IPS-15b (cell line): ENCODE data around the gene ABCA7.

Experiments
- H3K27me3 ChIP-seq: one replicate; pipeline ENCODE4 v1.6.1; 2013; ENCODE audit warnings: low read length; ENCODE audit not compliant: control insufficient read depth, insufficient read depth
- H3K36me3 ChIP-seq: one replicate; pipeline ENCODE4 v1.6.1; 2013; ENCODE audit warnings: low read length; ENCODE audit not compliant: control insufficient read depth, insufficient read depth
- H3K4me1 ChIP-seq: one replicate; pipeline ENCODE4 v1.6.1; 2013; ENCODE audit warnings: mild to moderate bottlenecking, low read length; ENCODE audit not compliant: control insufficient read depth, insufficient read depth
- H3K4me3 ChIP-seq: one replicate; pipeline ENCODE4 v1.5.1; 2013; ENCODE audit warnings: low read depth, low read length
- H3K9ac ChIP-seq: one replicate; pipeline ENCODE4 v1.6.1; 2013; ENCODE audit warnings: low read depth, mild to moderate bottlenecking, low read length
- H3K9me3 ChIP-seq: one replicate; pipeline ENCODE4 v1.6.1; 2013; ENCODE audit warnings: mild to moderate bottlenecking, low read length; ENCODE audit not compliant: control insufficient read depth, insufficient read depth

The ABCA7 gene

DNA sequence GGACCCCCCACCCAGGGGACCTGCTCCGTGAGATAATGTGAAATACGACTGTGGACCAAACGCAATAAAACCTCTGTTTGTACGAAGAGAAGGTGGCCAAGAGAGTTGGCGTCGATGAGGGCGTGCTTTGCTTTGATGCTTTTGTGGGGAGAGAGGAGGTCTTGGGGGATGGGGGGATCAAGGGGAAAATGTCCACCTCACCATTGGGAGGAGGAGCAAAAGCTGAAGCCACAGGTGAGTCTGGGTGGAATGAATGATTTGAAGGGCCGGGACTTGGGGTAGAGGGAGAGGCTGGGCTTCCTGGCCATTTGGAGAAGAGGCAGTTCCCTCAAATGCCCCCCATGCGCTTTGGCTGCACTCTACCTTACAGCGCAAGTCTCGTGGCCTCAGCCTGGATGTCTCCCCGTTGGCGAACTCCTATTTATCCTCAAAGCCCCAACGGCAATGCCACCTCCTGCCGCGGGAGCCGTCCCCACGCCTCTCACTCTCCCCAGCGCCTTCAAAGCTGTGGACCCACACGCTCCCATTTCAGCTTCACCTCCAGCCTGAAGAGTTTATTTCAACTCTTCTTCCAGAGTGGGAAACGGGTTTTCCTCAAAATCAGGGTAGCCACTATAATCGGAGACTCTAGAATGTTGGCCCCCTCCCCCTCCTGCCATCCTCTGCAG lies 795 bp upstream of the ABCA7 start:
- no peaks in the 10 kb centered on the region for H3K4me1 ChIP-seq
- no peak overlapping the region for H3K9ac ChIP-seq
- H3K36me3 ChIP-seq: peaks cover 36% of the 10 kb centered on the region
- no peaks in the 10 kb centered on the region for H3K27me3 ChIP-seq
- no peaks in the 10 kb centered on the region for H3K9me3 ChIP-seq
- H3K4me3 ChIP-seq: peak overlapping the region; percentile 90

DNA sequence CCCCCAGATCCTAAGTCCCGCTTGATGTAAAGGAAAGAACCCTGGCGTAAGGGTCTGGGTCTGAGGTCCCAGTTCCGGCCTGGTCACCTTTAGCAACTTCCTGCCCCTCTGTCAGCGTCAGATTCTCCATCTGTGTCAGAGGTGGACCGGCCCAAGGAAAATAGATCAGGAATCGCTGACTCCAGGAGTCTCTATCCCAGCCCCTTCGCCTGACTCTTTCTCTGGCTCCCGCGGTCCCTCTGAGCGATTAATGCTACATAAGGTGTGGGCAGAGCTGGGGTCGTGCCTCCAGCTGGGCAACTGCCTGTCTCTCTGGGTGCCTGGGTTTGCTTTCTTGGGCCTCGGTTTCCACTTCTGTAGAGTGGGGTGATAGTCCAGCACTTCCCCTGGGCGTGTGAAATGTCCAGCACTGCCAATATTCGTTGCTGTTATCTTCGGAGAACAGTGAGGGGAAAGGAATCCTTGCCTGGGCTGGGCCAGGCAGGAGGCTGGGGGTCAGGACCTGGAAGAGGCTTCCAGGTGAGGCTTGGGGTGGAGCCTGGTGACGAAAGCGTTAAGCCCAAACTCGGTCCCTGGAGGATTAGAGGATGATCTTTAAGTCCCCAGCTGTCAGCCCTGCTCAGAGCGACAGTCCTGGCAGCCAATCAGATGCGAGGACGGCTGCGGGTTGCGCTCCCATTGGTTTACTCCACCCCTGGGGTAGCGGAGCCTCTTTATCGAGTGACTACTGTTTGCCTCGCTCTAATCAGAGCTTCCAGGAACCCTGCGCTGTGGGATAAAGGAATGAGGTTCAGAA lies 767 bp downstream of the ABCA7 start:
- H3K9ac ChIP-seq: peak overlapping the region; percentile 79

DNA sequence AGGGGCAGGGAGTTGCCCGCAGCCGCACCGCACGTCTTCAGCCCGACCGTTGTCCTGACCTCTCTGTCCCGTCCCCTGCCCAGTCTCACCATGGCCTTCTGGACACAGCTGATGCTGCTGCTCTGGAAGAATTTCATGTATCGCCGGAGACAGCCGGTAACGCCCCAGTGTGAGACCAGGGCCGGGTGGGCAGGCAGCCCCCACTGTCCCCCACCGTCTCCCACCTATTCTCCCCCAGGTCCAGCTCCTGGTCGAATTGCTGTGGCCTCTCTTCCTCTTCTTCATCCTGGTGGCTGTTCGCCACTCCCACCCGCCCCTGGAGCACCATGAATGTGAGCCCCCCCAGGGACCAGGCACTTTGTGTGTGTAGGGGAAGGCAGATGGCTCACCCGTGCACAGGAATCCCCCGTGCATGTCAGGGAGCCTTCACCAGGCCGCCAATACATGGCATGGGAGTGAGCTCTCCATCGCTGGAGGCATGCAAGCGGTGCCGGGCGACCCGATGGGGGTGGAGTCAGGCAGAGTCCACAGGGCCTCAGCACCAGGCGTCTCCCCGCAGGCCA lies 1.4 kb downstream of the ABCA7 start:
- H3K27me3 ChIP-seq: no peaks in the 10 kb centered on the region
- H3K9me3 ChIP-seq: no peaks in the 10 kb centered on the region
- H3K4me1 ChIP-seq: no peaks in the 10 kb centered on the region
- H3K9ac ChIP-seq: no peak overlapping the region
- peaks cover 24% of the 10 kb centered on the region for H3K36me3 ChIP-seq
- H3K4me3 ChIP-seq: peak overlapping the region; percentile 90

More for the DNA sequence above, 767 bp downstream of the ABCA7 start:
- H3K9me3 ChIP-seq: no peaks in the 10 kb centered on the region
- H3K27me3 ChIP-seq: no peaks in the 10 kb centered on the region
- H3K4me1 ChIP-seq: no peaks in the 10 kb centered on the region
- H3K4me3 ChIP-seq: peak overlapping the region; percentile 90
- H3K36me3 ChIP-seq: peaks cover 31% of the 10 kb centered on the region

DNA sequence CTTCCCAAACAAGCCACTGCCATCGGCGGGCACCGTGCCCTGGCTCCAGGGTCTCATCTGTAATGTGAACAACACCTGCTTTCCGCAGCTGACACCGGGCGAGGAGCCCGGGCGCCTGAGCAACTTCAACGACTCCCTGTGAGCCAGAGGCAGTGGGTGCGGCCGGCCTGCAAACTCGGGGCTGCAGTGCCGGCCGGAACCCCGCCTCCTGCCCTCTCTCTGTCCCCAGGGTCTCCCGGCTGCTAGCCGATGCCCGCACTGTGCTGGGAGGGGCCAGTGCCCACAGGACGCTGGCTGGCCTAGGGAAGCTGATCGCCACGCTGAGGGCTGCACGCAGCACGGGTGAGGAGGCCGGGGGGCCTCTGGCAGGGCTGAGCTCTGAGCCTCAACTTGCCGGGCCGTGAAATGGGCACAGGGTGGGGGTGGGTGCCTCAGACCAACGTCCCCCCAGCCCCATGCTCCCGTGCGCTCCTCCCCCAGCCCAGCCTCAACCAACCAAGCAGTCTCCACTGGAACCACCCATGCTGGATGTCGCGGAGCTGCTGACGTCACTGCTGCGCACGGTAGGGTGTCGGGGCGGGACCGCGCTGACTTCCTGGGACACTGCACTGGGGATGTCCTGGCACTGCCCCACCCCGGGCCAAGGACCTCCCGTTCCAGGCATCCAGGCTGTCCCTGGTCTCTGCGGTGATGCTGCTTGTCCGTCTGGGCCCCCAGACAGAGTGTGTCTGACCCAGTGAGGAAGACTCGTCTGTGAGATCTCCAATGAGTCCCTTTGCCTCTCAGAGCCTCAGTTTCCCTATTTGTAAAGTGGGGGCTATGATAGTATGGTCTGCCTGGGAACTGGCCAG lies 2.2 kb downstream of the ABCA7 start:
- Histone ChIP-seq H3K27me3 (no peaks in the 10 kb centered on the region), H3K36me3 (peaks cover 25% of the 10 kb centered on the region), H3K4me3 (no peak overlapping the region), H3K4me1 (no peaks in the 10 kb centered on the region), H3K9me3 (no peaks in the 10 kb centered on the region), H3K9ac (no peak overlapping the region)

DNA sequence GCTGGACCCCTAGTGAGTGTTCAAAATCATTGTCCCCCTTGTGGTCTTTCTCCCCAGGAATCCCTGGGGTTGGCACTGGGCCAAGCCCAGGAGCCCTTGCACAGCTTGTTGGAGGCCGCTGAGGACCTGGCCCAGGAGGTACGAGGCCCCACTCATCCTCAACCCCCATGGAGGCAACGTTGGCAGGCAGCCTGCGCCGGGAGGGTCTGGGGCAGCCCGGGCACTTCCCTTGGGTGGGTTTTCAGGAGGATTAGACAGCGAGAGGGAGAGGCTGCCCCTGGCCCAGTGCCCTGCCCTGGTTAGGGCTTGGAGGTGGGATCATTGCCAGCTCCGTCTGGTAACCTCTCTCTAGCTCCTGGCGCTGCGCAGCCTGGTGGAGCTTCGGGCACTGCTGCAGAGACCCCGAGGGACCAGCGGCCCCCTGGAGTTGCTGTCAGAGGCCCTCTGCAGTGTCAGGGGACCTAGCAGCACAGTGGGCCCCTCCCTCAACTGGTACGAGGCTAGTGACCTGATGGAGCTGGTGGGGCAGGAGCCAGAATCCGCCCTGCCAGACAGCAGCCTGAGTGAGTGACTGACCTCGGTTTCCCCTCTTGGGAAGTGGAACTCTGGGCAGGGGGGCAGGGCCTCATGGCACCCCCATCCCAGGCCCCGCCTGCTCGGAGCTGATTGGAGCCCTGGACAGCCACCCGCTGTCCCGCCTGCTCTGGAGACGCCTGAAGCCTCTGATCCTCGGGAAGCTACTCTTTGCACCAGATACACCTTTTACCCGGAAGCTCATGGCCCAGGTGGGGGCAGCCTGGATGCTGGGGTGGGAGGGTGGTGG lies 3.0 kb downstream of the ABCA7 start:
- Histone ChIP-seq H3K27me3 (no peaks in the 10 kb centered on the region), H3K4me1 (no peaks in the 10 kb centered on the region), H3K9me3 (no peaks in the 10 kb centered on the region), H3K9ac (no peak overlapping the region), H3K36me3 (peaks cover 19% of the 10 kb centered on the region), H3K4me3 (no peak overlapping the region)

DNA sequence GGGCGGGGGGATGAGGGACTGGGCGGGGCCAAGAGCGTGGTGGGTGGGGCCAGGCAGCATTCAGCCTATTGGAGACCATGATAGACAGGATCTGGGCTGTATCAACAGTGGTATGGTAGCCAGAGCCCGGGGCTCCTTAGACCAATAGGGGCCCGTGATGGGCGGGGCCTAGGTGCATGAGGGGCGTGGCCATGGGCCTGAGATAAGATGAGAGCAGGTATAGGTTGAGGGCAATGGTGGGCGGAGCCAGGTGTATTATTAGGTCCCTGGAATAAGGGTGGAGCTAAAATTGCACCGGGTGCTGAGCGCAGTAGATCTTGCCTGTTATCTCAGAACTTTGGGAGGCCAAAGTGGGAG lies 5.3 kb downstream of the ABCA7 start:
- H3K4me1 ChIP-seq: no peaks in the 10 kb centered on the region
- H3K36me3 ChIP-seq: peaks cover 13% of the 10 kb centered on the region
- H3K27me3 ChIP-seq: no peaks in the 10 kb centered on the region
- H3K4me3 ChIP-seq: no peak overlapping the region
- H3K9ac ChIP-seq: no peak overlapping the region
- H3K9me3 ChIP-seq: no peaks in the 10 kb centered on the region

DNA sequence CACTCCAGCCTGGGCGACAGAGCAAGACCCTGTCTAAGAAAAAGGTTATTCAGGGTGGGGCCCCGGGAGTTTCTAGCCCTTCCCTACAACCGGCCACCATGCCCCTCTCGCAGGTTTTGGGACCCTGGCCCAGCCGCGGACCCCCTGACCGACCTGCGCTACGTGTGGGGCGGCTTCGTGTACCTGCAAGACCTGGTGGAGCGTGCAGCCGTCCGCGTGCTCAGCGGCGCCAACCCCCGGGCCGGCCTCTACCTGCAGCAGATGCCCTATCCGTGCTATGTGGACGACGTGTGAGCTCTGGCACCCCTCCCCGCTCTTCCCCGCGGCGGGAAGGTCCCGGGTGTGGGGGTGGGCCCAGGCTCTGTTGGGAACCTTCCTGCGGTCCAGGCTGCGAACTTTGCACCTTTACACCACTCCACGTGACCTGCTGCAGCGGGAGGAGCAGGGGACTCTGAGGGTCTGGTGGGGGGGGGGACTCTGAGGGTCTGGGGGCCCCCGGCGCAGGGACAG lies 6.3 kb downstream of the ABCA7 start:
- Histone ChIP-seq H3K4me3 (no peak overlapping the region), H3K36me3 (peaks cover 13% of the 10 kb centered on the region), H3K9me3 (no peaks in the 10 kb centered on the region), H3K27me3 (no peaks in the 10 kb centered on the region), H3K4me1 (no peaks in the 10 kb centered on the region), H3K9ac (no peak overlapping the region)

DNA sequence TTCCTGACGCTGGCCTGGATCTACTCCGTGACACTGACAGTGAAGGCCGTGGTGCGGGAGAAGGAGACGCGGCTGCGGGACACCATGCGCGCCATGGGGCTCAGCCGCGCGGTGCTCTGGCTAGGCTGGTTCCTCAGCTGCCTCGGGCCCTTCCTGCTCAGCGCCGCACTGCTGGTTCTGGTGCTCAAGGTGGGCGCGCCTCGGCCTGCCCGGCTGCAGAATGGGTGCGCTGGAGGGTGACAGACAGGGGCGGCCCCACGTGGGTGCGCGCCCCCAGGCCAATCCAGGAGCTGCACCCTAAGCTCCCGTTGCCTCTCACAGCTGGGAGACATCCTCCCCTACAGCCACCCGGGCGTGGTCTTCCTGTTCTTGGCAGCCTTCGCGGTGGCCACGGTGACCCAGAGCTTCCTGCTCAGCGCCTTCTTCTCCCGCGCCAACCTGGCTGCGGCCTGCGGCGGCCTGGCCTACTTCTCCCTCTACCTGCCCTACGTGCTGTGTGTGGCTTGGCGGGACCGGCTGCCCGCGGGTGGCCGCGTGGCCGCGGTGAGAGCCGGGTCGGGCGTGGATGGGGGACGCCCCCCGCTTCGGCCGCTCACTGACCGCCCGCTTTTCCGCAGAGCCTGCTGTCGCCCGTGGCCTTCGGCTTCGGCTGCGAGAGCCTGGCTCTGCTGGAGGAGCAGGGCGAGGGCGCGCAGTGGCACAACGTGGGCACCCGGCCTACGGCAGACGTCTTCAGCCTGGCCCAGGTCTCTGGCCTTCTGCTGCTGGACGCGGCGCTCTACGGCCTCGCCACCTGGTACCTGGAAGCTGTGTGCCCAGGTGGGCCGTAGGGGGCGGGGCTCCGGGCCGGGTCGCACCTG lies 7.2 kb downstream of the ABCA7 start:
- H3K4me1 ChIP-seq: no peaks in the 10 kb centered on the region
- no peaks in the 10 kb centered on the region for H3K27me3 ChIP-seq
- no peak overlapping the region for H3K9ac ChIP-seq
- H3K4me3 ChIP-seq: no peak overlapping the region
- no peaks in the 10 kb centered on the region for H3K9me3 ChIP-seq
- H3K36me3 ChIP-seq: peaks cover 11% of the 10 kb centered on the region

DNA sequence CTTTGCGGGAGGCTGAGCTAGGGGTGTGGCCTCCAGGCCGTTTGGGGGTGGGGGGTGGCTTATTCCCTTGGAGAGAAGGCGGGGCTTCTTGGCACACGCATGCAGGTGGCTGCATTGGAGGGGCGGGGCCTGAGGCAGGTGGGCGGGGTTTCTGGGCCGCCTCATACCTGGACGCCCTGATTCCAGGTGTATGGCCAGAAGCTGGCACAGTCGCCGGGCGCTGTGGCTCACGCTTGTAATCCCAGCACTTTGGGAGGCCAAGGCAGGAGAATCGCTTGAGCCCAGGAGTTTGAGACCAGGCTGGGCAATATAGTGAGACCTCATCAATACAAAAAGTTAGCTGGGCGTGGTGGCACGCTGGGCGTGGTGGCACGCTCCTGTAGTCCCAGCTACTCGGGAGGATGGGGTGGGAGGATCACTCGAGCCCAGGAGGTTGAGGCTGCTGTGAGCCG lies 7.8 kb downstream of the ABCA7 start:
- no peaks in the 10 kb centered on the region for H3K9me3 ChIP-seq
- peaks cover 7% of the 10 kb centered on the region for H3K36me3 ChIP-seq
- H3K27me3 ChIP-seq: no peaks in the 10 kb centered on the region
- H3K4me1 ChIP-seq: no peaks in the 10 kb centered on the region
- H3K4me3 ChIP-seq: no peak overlapping the region
- H3K9ac ChIP-seq: no peak overlapping the region

DNA sequence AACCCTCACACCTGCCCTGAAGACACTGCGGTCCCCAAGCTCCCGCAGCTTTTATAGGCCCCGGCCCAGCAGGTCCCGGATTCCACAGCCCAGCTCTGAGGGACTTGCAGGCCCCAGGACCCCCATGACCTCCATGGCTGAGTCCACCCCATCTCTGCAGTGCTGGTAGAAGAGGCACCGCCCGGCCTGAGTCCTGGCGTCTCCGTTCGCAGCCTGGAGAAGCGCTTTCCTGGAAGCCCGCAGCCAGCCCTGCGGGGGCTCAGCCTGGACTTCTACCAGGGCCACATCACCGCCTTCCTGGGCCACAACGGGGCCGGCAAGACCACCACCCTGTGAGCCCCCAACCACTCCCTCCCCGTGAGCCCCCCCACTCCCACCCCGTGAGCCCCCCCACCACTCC lies 9.2 kb downstream of the ABCA7 start:
- H3K4me1 ChIP-seq: no peaks in the 10 kb centered on the region
- H3K9ac ChIP-seq: no peak overlapping the region
- no peaks in the 10 kb centered on the region for H3K9me3 ChIP-seq
- peaks cover 12% of the 10 kb centered on the region for H3K36me3 ChIP-seq
- no peaks in the 10 kb centered on the region for H3K27me3 ChIP-seq
- H3K4me3 ChIP-seq: no peak overlapping the region
